Fibroblast of skin of abdomen (primary cell): ENCODE data around the gene ATP6V0E1. TPM values are rescaled to one million over a fixed set of nuclear protein-coding genes. Genes with fewer than 3 reads are reported as not detected.

ENCODE experiments used
- DNase-seq: peaks from one replicate; pipeline ENCODE4 v3.0.0-alpha.2; 2013
- polyA plus RNA-seq, 2 experiments: library from polyadenylated mRNA; unstranded; fragments of 120-200 nt; gene quantifications; one replicate each; pipeline ENCODE4 v1.2.1, GENCODE V29; 2013; ENCODE audit not compliant: insufficient read length in 2 of 2

ATP6V0E1 gene
- 196 TPM for polyA plus RNA-seq (2013, experiment 1 of 2; ENCODE audit: insufficient read length)
- 195 TPM for polyA plus RNA-seq (2013, experiment 2 of 2; ENCODE audit: insufficient read length)

DNA sequence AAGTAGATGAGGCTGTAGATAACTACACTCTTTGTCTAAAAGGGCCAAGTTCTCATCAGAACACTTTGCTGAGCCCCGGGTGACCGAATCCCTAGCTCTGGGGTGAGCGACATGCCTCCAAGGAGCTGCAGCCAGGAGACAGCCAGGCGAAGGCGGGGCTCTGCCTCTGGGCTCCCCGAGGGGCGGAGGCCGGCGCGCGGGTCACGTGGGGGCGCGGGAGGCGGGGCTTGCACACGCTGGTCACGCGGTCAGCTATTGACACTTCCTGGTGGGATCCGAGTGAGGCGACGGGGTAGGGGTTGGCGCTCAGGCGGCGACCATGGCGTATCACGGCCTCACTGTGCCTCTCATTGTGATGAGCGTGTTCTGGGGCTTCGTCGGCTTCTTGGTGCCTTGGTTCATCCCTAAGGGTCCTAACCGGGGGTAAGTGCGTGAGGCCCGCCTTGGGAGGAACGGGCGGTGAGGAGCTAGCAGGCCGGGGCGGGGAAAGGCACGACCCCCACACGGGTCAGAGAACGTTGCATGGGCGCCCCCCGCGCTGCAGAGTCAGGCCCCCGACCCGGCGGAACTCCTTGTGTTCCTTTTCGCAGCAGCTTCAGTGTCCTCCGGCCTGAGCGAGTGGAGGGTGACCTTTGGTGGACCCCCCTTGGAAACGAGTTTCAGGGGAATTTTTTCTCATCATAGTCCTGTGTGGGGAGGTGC lies at the start of gene ATP6V0E1:
TSS of gene ATP6V0E1 (plus strand) at position 230 of the 702 bp plus-strand sequence. CDS start at position 320, 90 bp downstream.
- DNase-seq = peak; percentile 92

DNA sequence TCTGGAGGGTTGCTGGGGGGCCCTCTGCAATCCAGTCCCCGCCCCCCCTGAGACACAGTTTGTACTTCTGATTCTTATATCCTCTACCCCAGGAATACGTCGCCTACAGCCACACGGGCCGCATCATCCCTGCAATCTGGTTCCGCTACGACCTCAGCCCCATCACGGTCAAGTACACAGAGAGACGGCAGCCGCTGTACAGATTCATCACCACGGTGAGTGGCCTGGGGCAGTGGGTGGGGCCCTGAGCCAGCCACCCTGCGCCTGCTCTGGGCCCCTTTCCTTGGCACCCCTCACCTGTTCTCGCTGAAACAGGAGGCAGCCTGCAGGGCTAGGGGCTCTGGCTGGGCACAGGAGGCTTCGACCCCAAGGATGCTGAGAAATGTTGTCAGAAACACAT lies 48.5 kb upstream of the ATP6V0E1 start:
- no peak for DNase-seq

DNA sequence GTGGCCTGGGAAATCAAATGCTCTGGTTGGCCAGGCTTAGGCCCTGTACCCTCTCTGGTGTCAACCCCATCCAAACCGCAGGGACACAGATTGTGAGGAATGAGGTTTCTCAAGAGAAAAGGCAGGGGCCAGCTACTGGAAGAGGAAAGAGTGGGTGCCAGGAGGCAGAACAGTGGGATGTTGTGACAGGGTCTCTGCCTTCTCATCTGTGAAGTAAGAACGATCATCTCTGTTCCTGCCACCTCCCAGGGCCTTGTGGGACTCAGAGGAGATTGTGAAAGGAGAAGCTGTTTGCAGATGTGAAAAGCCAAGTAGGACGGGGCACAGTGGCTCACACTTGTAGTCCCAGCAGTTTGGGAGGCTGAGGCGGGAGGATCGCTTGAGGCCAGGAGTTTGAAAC lies 47.2 kb upstream of the ATP6V0E1 start:
- no peak for DNase-seq

DNA sequence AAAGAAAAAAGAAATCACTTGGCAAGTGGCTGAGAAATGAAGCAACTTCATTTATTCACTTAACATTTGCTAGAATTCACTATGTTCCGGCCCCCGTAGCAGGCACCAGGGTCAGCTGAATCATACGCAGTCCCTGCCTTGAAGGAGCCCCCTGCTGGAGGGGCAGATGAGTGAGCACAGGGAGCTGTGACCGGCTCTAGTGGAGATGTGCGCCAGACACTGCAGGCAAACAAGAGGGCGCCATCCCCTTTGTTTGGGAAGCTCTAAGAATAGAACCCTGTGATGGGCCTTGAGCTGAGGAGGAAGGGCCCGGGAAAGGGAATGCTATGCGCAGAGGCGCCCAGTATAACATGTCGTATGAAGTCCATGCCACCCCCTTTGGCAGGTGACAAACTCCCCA lies 44.5 kb upstream of the ATP6V0E1 start:
- peak; percentile 59 for DNase-seq

DNA sequence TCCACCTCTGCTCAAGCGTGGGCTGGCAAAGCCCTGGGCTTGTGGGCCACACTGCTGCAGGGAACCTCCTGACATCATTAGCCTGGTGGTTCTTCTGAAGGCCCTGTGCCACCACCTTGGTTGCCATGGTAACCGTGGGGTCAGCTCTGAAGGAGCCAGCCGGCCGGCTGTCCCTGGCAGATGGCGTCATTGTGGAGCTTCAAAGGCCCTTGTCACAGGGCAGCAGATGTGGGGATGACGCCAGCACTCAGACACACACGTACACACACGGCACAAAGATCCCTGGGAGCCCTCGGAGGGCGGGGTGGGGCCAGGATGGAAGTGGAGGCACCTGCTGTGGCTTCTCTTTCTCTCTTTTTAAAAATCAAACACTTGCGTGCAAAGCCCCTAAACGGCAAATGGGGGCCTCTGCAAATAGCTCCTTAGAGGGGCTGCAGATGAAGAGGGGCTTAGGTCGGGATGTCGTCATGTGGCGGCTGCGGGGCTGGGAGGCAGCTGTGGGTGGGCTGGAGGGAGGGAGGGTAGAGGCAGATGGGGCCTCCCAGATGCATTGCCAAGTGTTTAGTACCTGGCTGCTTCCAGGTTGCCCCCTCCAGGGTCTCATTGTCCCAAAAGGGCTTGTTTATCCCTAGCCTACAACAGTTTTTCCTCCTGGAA lies 43.8 kb upstream of the ATP6V0E1 start:
- peak; percentile 38 for DNase-seq

DNA sequence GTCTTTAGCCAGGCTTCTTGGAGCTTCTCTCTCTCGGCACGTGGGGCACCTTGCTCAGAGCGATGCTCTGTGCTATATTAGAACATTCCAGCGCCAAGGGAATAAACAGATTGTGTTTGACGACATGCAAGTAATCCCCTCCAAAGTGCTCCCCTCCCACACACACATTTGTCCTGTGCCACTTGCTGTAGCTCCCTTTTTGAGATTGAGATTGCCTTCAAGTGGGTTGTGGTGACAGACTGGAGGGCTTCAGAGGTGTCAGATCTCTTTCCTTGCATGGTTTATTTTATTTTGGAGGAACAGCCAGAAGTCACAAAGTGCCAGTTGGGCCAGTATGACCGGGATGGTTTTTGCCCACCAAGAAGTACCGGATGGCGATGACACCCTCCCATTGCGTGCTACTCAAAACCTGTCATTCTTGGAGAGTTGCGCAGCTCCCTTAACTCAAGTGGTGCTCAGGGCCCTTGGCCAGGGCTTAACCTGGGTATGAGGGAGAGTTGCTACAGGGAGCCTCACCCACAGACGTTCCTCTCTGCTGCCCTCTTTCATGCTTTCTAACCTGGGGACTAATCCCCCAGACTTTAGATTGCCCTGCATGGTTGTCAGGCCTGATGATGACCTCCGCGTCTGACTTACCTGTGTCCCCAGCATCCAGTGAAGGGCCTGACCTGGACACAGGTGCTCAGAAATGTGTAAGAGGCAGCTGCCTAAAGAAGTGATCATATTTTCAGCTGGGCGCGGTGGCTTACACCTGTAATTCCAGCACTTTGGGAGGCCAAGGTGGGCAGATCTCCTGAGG lies 43.1 kb upstream of the ATP6V0E1 start:
- DNase-seq = no peak

DNA sequence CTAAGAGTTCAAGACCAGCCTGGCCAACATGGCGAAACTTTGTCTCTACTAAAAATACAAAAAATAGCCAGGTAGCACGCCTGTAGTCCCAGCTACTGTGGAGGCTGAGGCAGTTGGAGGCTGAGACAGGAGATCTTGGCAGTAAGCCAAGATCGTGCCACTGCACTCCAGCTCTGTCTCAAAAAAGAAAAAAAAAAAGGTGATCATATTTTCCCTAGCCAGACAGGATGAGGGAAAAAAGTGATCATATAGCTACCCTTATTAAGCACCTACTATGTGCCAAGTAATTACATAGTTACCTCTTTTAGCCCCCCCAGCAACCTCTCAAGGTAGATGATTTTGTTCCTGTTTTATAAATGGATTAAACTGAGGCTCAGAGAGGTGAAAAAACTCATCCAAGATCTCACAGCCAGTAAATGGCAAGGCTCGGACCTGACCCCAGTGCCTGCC lies 42.5 kb upstream of the ATP6V0E1 start:
- DNase-seq = no peak

DNA sequence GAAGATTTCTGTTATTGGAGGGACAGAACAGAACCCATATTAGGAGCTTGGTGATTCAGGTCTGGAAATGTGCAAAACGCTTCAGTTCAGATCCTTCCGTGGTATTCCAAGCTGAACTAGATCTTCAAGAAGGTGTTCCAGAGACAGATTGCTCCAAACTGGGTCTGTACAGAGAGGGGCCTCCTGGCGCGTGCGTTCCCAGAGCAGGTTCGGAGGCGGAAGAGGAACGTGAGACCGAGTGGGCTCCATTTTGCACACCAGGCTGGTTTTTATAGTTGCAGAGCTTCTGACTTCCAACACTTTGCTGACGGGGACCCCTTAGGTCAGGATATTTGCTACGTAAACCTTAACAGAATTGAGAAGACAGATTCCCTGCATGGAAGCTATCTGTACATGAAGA lies 41.0 kb upstream of the ATP6V0E1 start:
- no peak for DNase-seq

DNA sequence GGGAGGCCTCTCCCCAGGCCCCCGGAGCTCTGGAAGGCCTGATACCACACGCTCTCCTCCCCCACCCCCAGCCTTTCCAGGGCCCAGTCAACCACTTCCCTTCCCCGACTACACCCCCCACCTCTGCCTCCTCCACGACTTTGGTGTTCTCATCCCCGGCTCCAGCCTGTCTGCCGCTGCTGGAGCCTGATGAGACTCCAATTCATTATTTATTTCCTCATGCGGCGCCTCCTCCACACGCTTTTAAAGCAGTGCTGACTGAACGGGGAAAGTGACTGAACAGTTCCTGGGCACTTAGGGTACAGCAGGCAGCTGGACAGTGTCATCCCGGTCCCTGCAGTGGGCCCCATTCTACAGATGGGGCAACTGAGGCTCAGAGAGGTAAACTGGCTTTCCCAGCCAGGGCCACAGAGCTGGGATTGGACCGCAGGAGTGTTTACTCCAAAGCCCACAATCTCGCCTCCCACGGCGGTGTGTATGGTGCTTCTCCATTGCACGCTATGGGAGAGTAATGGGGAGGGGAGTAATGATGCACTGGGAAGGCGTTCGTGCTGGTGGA lies 40.2 kb upstream of the ATP6V0E1 start:
- DNase-seq = peak; percentile 98

DNA sequence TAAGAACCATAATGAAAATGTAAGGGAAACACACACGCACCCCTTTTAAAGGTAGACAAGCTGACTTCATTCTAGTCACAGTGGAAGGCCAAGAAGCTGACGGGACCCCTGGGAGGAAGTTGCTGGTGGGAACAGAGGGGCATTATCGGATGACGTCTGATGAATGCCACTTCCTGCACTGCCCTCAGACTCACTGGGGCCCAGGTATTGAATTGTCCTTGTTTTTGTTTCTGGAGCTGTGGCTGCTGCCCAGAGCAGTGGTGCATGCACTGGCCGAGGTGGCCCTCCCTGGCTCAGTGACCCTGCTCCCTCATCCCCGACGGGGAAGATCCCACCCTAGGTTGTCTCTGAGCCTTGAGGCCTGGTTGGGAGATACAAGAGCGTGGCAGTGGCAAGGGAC lies 39.7 kb upstream of the ATP6V0E1 start:
- no peak for DNase-seq

DNA sequence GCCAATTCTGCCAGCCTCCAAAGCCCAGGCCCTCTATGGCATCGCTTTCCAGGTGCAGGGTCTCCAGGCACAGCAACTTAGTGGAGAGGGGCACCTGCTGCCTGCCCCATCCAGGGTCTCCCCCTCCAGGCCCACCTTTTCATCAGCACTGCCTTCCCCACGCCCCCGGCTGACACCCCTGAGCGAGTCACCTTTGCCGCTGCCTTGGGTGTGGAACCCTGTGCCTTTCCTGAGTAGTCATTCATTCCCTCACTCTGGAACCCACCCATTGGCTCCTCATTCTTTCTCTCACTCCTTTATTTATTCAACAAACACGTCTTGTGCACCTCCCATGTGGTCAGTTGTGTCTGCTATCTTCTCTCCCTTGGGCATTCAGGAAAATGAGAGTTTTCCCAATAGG lies 38.8 kb upstream of the ATP6V0E1 start:
- DNase-seq = no peak

DNA sequence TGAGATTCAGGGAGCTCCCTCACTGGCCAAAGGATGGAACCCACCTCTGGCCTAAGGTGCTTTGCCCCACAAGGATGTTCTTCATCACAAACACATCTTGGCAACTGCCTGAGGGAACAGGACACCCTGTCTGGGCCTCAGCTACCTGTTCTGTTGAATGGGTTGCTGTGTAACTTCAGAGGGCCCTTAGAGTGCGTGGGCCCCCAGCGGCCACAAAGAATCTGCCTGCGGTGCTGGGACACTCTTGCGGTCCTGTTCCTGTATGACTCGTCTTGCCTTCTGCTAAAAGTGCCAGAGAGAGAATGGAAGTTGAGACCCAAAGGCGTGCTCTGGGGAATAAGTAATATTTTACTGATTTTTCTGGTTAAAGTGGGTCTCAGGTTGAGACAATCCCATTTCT lies 38.4 kb upstream of the ATP6V0E1 start:
- no peak for DNase-seq

DNA sequence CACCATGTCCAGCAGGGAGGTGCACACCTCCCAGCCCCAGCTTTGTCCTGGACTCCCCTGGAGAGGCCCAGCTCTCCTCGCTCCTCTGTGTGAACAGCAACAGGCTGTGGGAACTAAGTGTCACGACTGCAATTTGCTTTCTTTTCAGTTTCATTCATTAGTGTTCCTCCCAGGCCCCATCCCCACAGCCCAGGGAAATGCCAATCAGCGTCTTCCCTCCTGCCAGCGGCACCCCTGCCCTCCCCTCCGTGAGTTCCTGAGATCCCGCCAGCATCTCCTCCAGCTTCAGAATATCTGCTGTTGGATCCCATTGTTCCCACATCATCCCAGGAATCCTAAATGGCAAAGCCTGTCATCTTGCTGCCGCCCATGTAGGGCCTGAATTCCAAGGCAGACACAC lies 37.4 kb upstream of the ATP6V0E1 start:
- no peak for DNase-seq

DNA sequence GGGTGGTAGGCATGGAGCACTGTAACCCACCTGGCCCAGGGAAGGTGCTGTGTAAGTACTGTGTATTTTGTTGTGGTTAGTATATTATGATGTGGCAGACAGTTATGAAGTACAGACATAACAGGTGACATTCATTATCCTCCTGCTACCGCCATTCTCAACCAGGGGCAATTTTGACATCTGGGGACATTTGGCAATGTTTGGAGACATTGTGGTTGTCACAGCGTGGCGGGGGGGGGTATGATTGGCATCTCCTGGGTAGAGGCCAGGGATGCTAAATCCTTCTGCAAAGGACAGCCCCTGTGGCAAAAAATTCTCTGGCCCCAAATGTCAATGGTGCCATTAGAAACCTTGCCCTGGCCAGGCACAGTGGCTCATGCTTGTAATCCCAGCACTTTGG lies 34.1 kb upstream of the ATP6V0E1 start:
- DNase-seq = no peak

DNA sequence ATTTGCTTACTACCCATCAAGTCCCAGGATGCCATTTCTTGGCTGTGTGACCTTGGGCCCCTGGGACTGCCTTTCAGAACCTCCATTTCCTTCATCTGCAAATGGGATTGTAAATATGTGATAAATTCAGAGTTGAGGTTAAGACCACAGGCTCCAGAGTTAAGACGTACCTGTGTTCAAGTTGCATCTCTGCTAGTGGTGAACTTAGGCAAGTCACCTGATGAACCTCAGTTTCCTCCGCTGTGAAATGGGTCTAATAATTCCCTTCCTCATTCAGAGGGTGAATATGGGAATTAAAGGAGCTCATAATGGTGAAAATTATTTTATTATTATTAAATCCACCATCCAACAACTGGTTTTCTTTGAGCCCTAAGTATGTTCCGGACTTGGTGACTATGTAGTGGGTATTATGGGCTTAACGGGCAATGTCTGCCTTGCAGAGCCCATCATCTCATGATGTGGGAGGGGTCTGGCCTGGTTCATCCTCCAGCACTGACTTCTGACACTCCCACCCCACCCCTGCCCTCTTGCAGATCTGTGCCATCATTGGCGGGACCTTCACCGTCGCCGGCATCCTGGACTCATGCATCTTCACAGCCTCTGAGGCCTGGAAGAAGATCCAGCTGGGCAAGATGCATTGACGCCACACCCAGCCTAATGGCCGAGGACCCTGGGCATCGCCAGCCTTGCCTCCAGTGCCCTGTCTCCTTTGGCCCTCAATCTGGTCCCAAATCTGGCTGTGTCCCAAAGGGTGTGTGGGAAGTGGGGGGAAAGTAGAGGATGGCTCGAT lies 33.2 kb upstream of the ATP6V0E1 start:
- DNase-seq = no peak

DNA sequence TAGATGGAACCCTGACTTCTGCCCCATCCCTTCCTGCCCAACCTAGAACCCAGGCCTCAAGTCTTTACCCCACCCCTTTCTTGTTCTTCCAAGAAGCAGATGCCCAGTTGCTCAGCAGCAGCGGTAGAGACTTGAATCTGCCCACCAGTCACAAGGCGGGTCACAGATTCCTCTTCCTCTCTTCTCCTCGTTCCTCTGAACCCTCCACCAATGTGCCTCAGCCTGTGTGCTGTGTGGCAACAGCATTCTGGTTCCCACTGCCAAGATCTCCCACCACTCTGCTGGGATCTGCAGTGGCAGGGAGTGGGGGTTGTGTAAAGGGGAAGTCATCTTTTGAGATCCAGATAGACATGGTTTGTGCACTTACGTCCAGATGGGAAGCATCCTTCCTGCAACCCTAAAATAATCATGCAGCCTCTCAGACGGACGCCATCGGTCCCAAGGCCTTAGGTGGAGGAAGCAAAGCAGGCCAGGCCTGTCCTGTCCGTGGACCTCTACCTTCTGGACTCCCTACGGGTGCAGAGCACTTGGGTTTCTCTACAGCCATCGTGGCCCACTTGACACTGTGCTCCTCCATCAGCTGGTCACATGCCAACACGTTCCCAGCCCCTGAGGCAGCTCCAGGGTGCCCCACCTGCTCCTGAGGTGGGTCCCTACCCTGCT lies 32.1 kb upstream of the ATP6V0E1 start:
- no peak for DNase-seq

DNA sequence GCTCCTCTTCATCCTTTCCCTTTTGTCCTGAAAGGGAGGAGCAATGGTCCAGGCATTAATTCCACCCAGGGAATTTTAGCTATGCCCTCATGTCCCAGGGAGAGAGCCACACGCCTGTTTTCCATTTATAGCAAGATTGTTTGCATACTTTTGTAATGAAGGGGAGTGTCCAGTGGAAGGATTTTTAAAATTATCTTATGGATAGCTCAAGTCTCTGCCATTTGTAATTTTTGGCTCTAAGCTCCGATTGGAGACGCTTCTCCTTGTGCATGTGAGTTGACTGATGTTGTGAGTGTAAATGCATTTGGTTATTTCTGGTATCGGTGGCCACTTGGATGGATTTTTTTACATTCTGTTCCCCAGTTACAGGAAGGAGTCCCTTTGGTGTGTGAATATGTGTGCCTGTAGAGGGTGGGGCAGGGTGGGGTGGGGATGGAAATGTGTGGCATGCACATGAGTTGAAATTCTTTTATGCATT lies 31.5 kb upstream of the ATP6V0E1 start:
- peak; percentile 90 for DNase-seq

DNA sequence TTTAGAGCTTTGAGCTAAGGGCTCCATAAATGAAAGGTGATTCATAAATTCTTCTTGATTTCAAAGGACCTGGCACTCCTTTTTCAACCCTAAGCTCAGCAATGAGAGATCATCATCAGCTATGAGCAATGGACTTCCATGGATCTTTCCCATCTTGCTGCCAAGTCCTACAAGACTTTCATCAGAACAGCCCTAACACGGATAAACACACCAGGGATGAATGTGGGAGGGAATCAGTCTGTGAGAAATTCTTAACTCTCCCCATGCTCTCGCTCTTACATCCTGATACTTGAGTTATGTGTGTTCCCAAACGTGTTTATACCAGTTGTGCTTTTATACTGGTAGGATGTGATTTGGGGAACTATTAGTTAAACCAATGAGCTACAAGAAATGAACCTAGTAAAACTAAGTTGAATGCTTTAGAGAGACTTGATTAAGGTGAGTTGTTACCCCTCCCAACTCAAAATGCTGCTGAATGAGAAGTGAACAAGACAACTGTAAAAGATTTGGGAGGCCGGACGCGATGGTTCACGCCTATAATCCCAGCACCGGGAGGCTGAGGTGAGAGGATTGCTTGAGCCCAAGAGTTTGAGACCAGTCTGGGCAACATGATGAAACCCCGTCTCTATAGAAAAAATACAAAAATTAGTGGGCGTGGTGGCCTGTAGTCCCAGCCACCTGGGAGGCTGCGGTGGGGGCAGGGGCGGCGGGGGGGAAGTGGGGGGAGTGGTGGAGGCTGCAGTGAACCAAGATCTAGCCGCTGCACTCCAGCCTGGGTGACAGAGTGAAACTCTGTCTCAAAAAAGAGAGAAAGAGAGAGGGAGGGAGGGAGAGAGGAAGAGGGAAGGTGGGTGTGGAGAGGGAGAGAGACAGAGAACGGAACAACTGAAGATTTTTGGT lies 29.5 kb upstream of the ATP6V0E1 start:
- peak; percentile 94 for DNase-seq

DNA sequence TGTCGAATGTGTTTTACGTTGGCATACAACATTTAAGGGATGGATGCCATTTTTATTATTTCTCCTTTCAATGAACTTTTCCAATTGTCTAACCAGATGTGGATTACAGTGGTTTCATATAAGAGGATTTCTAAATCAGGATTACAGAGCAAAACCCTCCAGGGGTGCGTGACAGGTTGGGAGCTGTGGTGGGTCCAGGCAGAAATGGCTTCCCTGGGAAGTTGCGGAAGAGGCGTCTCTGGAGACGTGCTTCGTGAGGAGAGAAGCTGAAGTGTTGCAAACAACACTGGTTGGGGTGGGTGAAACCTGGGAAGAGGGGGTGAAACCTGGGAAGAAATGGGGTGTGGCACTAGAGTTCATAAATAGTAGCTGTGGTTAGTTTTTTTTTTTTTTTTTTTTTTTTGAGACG lies 28.8 kb upstream of the ATP6V0E1 start:
- no peak for DNase-seq

DNA sequence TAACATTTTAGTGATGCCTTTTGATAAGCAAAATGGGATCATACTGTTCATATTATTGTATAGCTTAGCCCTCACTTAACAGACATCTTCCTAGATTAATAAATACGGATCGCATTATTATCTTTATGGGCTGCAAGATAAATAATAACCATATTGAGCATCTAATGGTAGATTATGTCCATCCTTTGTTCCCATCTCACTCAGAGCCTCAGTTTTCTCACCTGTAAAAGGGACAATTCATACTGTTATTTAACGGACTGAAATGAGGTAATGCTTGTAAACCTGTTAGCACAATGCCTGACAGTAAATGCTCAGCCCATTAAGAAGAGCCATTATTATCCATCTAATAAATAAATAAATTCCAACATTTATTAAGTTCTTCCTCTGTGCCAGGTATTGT lies 27.3 kb upstream of the ATP6V0E1 start:
- no peak for DNase-seq
